Measurements from ENCODE around the gene TBC1D16.

GRCh38 chr17:80007939-80008338, 27.7 kb downstream of the TBC1D16 start:
- TF ChIP-seq CTCF (IDR thresholded peaks at IDR 0.05 in 4 of 5, conservative IDR thresholded peaks at IDR 0.05 in 1 of 5), result no peak
- TF ChIP-seq POLR2A (IDR thresholded peaks at IDR 0.05), result no peak

Data from gastrocnemius medialis (tissue), 4 donors.